HepG2 (cell line): ENCODE results near the gene PCTP. TPM values are rescaled to one million over a fixed set of nuclear protein-coding genes. Genes with fewer than 3 reads are reported as not detected.

Source experiments
- JARID2 ChIP-seq: sonication (generic); formaldehyde crosslinking; IDR thresholded peaks from 2 replicates; pipeline ENCODE4 v1.8.1; 2023; ENCODE audit warnings: missing genetic modification reagents, inconsistent platforms; ENCODE audit not compliant: insufficient replicate concordance
- NR2F2 ChIP-seq: IDR thresholded peaks from 2 replicates; pipeline ENCODE4 v1.6.1; 2012; ENCODE audit warnings: low read depth, inconsistent platforms, borderline replicate concordance
- SMC3 ChIP-seq: IDR thresholded peaks from 2 replicates; pipeline ENCODE4 v1.6.1; 2011; ENCODE audit warnings: low read length, improper control_type of control experiment
- ZNF549 ChIP-seq: sonication (generic); formaldehyde crosslinking; IDR thresholded peaks from 2 replicates; pipeline ENCODE4 v1.5.0; 2020; ENCODE audit warnings: missing genetic modification reagents
- polyA plus RNA-seq, 8 experiments: library from polyadenylated mRNA; depleted of rRNA in 3 of 8; stranded (reverse) in 7 of 8; unstranded in 1 of 8; fragments of >200 nt; fragmentation: Illumina TruSeq in 4 of 8; extraction: Trizol in 4 of 8; gene quantifications; 2 replicates each; pipeline versions ENCODE4 v1.2.1 to v1.2.3, GENCODE V29; 2011 to 2016; ENCODE audit warnings: low read depth in 4 of 8, missing spikeins in 1 of 8, mixed read lengths in 1 of 8; ENCODE audit not compliant: insufficient read depth in 1 of 8
- total RNA-seq, 5 experiments: library from RNA; depleted of rRNA; stranded (reverse); fragments of >200 nt; fragmentation: Illumina TruSeq; extraction: Trizol; gene quantifications; 2 replicates each; pipeline ENCODE4 v1.2.3, GENCODE V29; 2016; ENCODE audit warnings: low read depth in 1 of 5
- TF ChIP-seq, protein P1 (sequence below): sonication (generic); formaldehyde crosslinking; IDR thresholded peaks from 2 replicates; pipeline ENCODE4 v1.4.0; 2020; ENCODE audit warnings: mild to moderate bottlenecking, missing genetic modification reagents
- TF ChIP-seq, protein P2 (sequence below): sonication (generic); formaldehyde crosslinking; IDR thresholded peaks from 2 replicates; pipeline ENCODE4 v1.4.0; 2020; ENCODE audit warnings: missing genetic modification reagents
- TF ChIP-seq, protein P3 (sequence below): sonication (generic); formaldehyde crosslinking; IDR thresholded peaks from 2 replicates; pipeline ENCODE4 v1.5.1; 2020; ENCODE audit warnings: missing genetic modification reagents, mild to moderate bottlenecking, borderline replicate concordance
- TF ChIP-seq, protein P4 (sequence below): sonication (generic); formaldehyde crosslinking; conservative IDR thresholded peaks from 2 replicates; pipeline ENCODE4 v1.4.0; 2020; ENCODE audit warnings: missing genetic modification reagents

PCTP gene
- total and polyA plus RNA-seq, 2 of the 13 experiments (the other 11 are each of a cell fraction or from before 2014, with no cell fraction given): 37.1 to 50.7 TPM

DNA sequence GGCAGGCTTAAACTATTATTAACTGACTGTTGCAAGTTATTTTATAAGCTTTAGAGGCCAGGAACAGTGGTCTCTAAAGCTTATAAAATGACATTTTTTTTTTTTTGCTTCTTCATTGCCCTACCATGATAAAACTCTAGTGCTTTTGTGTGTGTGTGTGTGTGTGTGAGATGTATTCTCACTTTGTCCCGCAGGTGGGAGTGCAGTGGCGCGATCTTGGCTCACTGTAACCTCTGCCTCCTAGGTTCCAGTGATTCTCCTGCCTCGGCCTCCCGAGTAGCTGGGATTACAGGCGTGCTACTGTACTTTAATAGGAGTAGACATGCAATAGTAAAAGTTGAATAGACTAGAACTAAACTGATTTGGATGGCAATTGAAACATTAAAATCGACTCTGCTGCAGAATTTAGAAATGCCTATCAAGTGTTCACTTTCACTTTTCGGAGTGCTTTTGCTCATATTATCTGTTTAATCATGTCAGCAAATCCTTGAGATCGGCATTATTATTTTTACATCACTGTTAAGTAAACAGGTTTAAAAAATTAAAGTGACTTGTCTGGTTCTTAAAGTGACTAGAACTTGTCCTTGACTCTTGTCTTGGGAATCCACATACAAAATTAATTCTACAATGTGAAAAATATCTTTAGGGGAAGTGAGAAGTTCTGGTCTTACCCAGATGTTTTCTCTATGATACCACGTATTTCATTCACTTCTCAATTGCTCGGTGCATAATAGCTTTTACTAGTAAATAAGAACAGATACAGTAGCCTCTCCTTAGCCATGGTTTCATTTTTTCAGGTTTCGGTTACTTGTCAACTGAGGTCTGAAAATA is 8.4 kb upstream of the PCTP start (continued):
- TF ChIP-seq, protein P1, sequence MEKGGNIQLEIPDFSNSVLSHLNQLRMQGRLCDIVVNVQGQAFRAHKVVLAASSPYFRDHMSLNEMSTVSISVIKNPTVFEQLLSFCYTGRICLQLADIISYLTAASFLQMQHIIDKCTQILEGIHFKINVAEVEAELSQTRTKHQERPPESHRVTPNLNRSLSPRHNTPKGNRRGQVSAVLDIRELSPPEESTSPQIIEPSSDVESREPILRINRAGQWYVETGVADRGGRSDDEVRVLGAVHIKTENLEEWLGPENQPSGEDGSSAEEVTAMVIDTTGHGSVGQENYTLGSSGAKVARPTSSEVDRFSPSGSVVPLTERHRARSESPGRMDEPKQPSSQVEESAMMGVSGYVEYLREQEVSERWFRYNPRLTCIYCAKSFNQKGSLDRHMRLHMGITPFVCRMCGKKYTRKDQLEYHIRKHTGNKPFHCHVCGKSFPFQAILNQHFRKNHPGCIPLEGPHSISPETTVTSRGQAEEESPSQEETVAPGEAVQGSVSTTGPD (CRISPR knock-in tag): no peak
- no peak for TF ChIP-seq NR2F2
- no peak for TF ChIP-seq JARID2
- TF ChIP-seq, protein P2, sequence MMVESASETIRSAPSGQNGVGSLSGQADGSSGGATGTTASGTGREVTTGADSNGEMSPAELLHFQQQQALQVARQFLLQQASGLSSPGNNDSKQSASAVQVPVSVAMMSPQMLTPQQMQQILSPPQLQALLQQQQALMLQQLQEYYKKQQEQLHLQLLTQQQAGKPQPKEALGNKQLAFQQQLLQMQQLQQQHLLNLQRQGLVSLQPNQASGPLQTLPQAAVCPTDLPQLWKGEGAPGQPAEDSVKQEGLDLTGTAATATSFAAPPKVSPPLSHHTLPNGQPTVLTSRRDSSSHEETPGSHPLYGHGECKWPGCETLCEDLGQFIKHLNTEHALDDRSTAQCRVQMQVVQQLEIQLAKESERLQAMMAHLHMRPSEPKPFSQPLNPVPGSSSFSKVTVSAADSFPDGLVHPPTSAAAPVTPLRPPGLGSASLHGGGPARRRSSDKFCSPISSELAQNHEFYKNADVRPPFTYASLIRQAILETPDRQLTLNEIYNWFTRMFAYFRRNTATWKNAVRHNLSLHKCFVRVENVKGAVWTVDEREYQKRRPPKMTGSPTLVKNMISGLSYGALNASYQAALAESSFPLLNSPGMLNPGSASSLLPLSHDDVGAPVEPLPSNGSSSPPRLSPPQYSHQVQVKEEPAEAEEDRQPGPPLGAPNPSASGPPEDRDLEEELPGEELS (CRISPR knock-in tag): no peak
- TF ChIP-seq, protein P3, sequence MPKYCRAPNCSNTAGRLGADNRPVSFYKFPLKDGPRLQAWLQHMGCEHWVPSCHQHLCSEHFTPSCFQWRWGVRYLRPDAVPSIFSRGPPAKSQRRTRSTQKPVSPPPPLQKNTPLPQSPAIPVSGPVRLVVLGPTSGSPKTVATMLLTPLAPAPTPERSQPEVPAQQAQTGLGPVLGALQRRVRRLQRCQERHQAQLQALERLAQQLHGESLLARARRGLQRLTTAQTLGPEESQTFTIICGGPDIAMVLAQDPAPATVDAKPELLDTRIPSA (CRISPR knock-in tag): no peak
- TF ChIP-seq, protein P4, sequence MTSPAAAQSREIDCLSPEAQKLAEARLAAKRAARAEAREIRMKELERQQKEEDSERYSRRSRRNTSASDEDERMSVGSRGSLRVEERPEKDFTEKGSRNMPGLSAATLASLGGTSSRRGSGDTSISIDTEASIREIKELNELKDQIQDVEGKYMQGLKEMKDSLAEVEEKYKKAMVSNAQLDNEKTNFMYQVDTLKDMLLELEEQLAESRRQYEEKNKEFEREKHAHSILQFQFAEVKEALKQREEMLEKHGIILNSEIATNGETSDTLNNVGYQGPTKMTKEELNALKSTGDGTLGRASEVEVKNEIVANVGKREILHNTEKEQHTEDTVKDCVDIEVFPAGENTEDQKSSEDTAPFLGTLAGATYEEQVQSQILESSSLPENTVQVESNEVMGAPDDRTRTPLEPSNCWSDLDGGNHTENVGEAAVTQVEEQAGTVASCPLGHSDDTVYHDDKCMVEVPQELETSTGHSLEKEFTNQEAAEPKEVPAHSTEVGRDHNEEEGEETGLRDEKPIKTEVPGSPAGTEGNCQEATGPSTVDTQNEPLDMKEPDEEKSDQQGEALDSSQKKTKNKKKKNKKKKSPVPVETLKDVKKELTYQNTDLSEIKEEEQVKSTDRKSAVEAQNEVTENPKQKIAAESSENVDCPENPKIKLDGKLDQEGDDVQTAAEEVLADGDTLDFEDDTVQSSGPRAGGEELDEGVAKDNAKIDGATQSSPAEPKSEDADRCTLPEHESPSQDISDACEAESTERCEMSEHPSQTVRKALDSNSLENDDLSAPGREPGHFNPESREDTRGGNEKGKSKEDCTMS (CRISPR knock-in tag): no peak
- no peak for TF ChIP-seq ZNF549 (CRISPR knock-in tag)
- peak; percentile 58; the same call in 1 of the 2 replicates for TF ChIP-seq SMC3
